Endothelial cell of umbilical vein (primary cell): ENCODE measurements around the gene JPH2. TPM values are rescaled to one million over a fixed set of nuclear protein-coding genes. Genes with fewer than 3 reads are reported as not detected.

ENCODE experiments used
- BruUV-seq: library from RNA; stranded (reverse); fragments of 400-500 nt; replicated peaks from 2 replicates; lab custom pipeline; 2021; lab: Mats Ljungman, UMichigan
- CTCF ChIA-PET: fragments of 300-600, 350-600 bp; sonication (Branson Sonifier 250); formaldehyde crosslinking; loops from one replicate; lab custom pipeline; 2021; ENCODE audit warnings: antibody characterized with exemption, inconsistent platforms; lab: Charles Lee
- POLR2A ChIA-PET: fragments of 300-600, 350-600 bp; sonication (Branson Sonifier 250); formaldehyde crosslinking; loops from one replicate; lab custom pipeline; 2021; ENCODE audit warnings: antibody characterized with exemption, inconsistent platforms; lab: Charles Lee
- DNase-seq: peaks from one replicate; pipeline ENCODE4 v3.0.0-alpha.2; 2011; ENCODE audit warnings: low read depth, low spot score
- FAIRE-seq: peaks from 2 replicates; lab custom pipeline; 2011; peaks lifted over from hg19 to GRCh38; lab: Jason Lieb, UNC
- H2AFZ ChIP-seq: 2 replicates; pipeline ENCODE4 v1.6.0; 2012; ENCODE audit warnings: low read depth, low read length, control low read depth, inconsistent platforms
- H3K27ac ChIP-seq: 2 replicates; pipeline ENCODE4 v1.5.1; 2011; ENCODE audit warnings: low read depth, mild to moderate bottlenecking, control low read depth, low read length, moderate library complexity; ENCODE audit not compliant: insufficient read depth
- H3K27me3 ChIP-seq, 2 experiments: 2 replicates each; pipeline versions ENCODE4 v1.6.0 to v1.6.1; 2011; ENCODE audit warnings: low read length in 2 of 2, mixed read lengths in 1 of 2; ENCODE audit not compliant: control insufficient read depth in 2 of 2, insufficient read depth in 2 of 2
- H3K36me3 ChIP-seq, 2 experiments: 2 replicates in 1 of 2; 3 replicates in 1 of 2; pipeline ENCODE4 v1.5.1; 2011; ENCODE audit warnings: low read length in 2 of 2, mild to moderate bottlenecking in 1 of 2, moderate library complexity in 1 of 2; ENCODE audit not compliant: control insufficient read depth in 2 of 2, insufficient read depth in 2 of 2; ENCODE audit errors: extremely low read depth in 1 of 2
- H3K4me1 ChIP-seq: 3 replicates; pipeline ENCODE4 v1.5.1; 2011; ENCODE audit warnings: mild to moderate bottlenecking, low read length; ENCODE audit not compliant: control insufficient read depth, insufficient read depth; ENCODE audit errors: extremely low read depth
- H3K4me2 ChIP-seq: 2 replicates; pipeline ENCODE4 v1.6.1; 2011; ENCODE audit warnings: low read length, control low read depth, mixed read lengths; ENCODE audit not compliant: insufficient read depth
- H3K4me3 ChIP-seq, 3 experiments: fragments of 200-600 bp in 1 of 3; sonication (generic), shearing (Covaris generic) in 1 of 3; replicated peaks in 1 of 3; 2 replicates each; pipeline ENCODE4 v1.5.1; 2011 to 2016; ENCODE audit warnings: control low read depth in 3 of 3, low read length in 3 of 3, mild to moderate bottlenecking in 2 of 3, inconsistent platforms in 1 of 3, low read depth in 1 of 3, moderate library complexity in 1 of 3; ENCODE audit not compliant: insufficient read depth in 1 of 3
- H3K79me2 ChIP-seq: 2 replicates; pipeline ENCODE4 v1.6.0; 2012; ENCODE audit warnings: low read length, inconsistent platforms; ENCODE audit not compliant: control insufficient read depth, insufficient read depth
- H3K9ac ChIP-seq: replicated peaks from 2 replicates; pipeline ENCODE3; 2011; ENCODE audit warnings: low read length, control low read depth; ENCODE audit not compliant: insufficient read depth; ENCODE audit errors: extremely low read depth
- H3K9me1 ChIP-seq: replicated peaks from 3 replicates; pipeline ENCODE4 v1.6.0; 2011; ENCODE audit warnings: mild to moderate bottlenecking, low read length; ENCODE audit not compliant: control insufficient read depth, insufficient read depth; ENCODE audit errors: extremely low read depth
- H3K9me3 ChIP-seq: replicated peaks from 2 replicates; pipeline ENCODE4 v1.5.1; 2012; ENCODE audit warnings: low read length, inconsistent platforms; ENCODE audit not compliant: control insufficient read depth, insufficient read depth
- H4K20me1 ChIP-seq: replicated peaks from 2 replicates; pipeline ENCODE3; 2011; ENCODE audit warnings: mild to moderate bottlenecking, low read length; ENCODE audit not compliant: control insufficient read depth, insufficient read depth; ENCODE audit errors: extremely low read depth
- CTCF ChIP-seq, 2 donors: IDR thresholded peaks; 1 replicate in 1 of 2; 2 replicates in 1 of 2; pipeline ENCODE4 v1.5.1; 2011; ENCODE audit warnings: low read length in 2 of 2, mild to moderate bottlenecking in 2 of 2, moderate library complexity in 2 of 2, control low read depth in 1 of 2, inconsistent platforms in 1 of 2, low read depth in 1 of 2; ENCODE audit not compliant: insufficient read depth in 1 of 2; ENCODE audit errors: extremely low read depth in 1 of 2
- EZH2 ChIP-seq: IDR thresholded peaks from 2 replicates; pipeline ENCODE4 v1.6.1; 2012; ENCODE audit warnings: borderline replicate concordance, low read depth, mild to moderate bottlenecking, moderate library complexity, low read length, inconsistent platforms; ENCODE audit not compliant: severe bottlenecking
- FOS ChIP-seq: IDR thresholded peaks from 2 replicates; pipeline ENCODE4 v1.6.1; 2011; ENCODE audit warnings: mild to moderate bottlenecking, low read length, moderate library complexity, borderline replicate concordance; ENCODE audit not compliant: insufficient read depth
- JUN ChIP-seq: IDR thresholded peaks from 2 replicates; pipeline ENCODE4 v1.6.1; 2011; ENCODE audit warnings: borderline replicate concordance, low read depth; ENCODE audit not compliant: insufficient read length, insufficient read depth
- MAX ChIP-seq: IDR thresholded peaks from 2 replicates; pipeline ENCODE4 v1.6.1; 2011; ENCODE audit not compliant: insufficient read depth, insufficient read length
- POLR2A ChIP-seq: IDR thresholded peaks from 2 replicates; pipeline ENCODE4 v1.6.1; 2012; ENCODE audit warnings: low read depth, mild to moderate bottlenecking, control low read depth, low read length
- POLR2AphosphoS5 ChIP-seq: IDR thresholded peaks from 2 replicates; pipeline ENCODE4 v1.6.1; 2012; ENCODE audit warnings: low read depth, mild to moderate bottlenecking, control low read depth, low read length, moderate library complexity; ENCODE audit not compliant: insufficient read depth
- dilution Hi-C: fragments of 300-500 bp; cut with MboI; formaldehyde crosslinking; loops from one replicate; pipeline ENCODE4 v1.15.0; 2019; ENCODE audit warnings: low sequenced_read_pairs; ENCODE audit not compliant: extremely low pct_ligation_motif_present
- intact Hi-C: fragments of 100-400 bp; cut with micrococcal nuclease; formaldehyde crosslinking; loops from one replicate; pipeline ENCODE4 v1.10.0; 2022
- polyA plus RNA-seq, 4 experiments: library from polyadenylated mRNA; depleted of rRNA in 3 of 4; stranded (reverse) in 3 of 4; unstranded in 1 of 4; fragments of >200 nt; gene quantifications; 2 replicates each; pipeline versions ENCODE4 v1.2.1 to v1.2.3, GENCODE V29; 2011 to 2012; ENCODE audit warnings: missing spikeins in 1 of 4
- total RNA-seq: library from RNA; stranded (reverse); gene quantifications from 2 replicates; pipeline ENCODE4 v1.2.3, GENCODE V29; 2021

Gene JPH2
- total and polyA plus RNA-seq, 2 donors (not counting 3 experiments of a cell fraction or from before 2014, with no cell fraction given): not detected

GRCh38 chr20:44126445-44126844 lies 60.5 kb downstream of the JPH2 start:
- dilution Hi-C loops: no loop called here
- Histone ChIP-seq H3K9me3 (no peaks in the 10 kb centered on the region), H3K79me2 (no peaks in the 10 kb centered on the region), H3K36me3 (no peaks in the 10 kb centered on the region), H3K9me1 (no peaks in the 10 kb centered on the region), H3K4me1 (no peaks in the 10 kb centered on the region), H3K4me2 (no peak overlapping the region), H3K4me3 (no peak overlapping the region), H3K27me3 (peaks cover 0 to 9% of the 10 kb centered on the region in 2 experiments), H2AFZ (no peak overlapping the region), H3K27ac (no peak overlapping the region), H3K9ac (no peak overlapping the region), H4K20me1 (no peaks in the 10 kb centered on the region)
- CTCF ChIA-PET: interaction anchor here (1.9 kb wide), 1 partner anchor 10 kb away, joined by 6 read pairs; no protein-coding TSS in a partner anchor
- no TSS peak for BruUV-seq
- FAIRE-seq (no peak), DNase-seq (no peak)
- TF ChIP-seq POLR2A (no peak), MAX (no peak), CTCF (IDR thresholded peaks at IDR 0.05; ENCODE audit: extremely low read depth in 1 of 2, insufficient read depth in 1 of 2, low read depth in 1 of 2, low read length in 2 of 2) (no peak), JUN (no peak), EZH2 (no peak), POLR2AphosphoS5 (no peak), FOS (no peak)
- POLR2A ChIA-PET: no interaction called here
- intact Hi-C loops: no loop called here
